Smooth muscle cell of the coronary artery (primary cell): Measurements from ENCODE around the gene ERP29. TPM values are rescaled to one million over a fixed set of nuclear protein-coding genes. Genes with fewer than 3 reads are reported as not detected.

ENCODE experiments used
- total RNA-seq: library from RNA; depleted of rRNA; stranded (reverse); fragments of >200 nt; gene quantifications from 2 replicates; pipeline ENCODE4 v1.2.3, GENCODE V29; 2014; ENCODE audit warnings: low replicate concordance

ERP29 gene
- total RNA-seq: 80.3 and 155 TPM in 2 replicates

GRCh38 chr12:112012775-112013600 is at the start of gene ERP29, which contains the start of gene TMEM116:
Gene ERP29, plus strand, starts transcription at chr12:112013426. Its CDS starts 40 bp downstream, at chr12:112013466.
Gene TMEM116, minus strand, starts transcription at chr12:112013165. Its CDS starts 7,895 bp downstream, at chr12:112005270.

Other genes with a start within 250 kb of the ERP29 start
- gene ALDH2, start 246.5 kb upstream of the ERP29 start, total RNA-seq: 52.9 and 55.0 TPM in 2 replicates
- gene MAPKAPK5, start 171.2 kb upstream of the ERP29 start, total RNA-seq: 18.3 and 26.5 TPM in 2 replicates
- gene TMEM116, start 261 bp upstream of the ERP29 start, total RNA-seq: 3.5 and 10.4 TPM in 2 replicates
- gene NAA25, start 95.4 kb downstream of the ERP29 start, total RNA-seq: 6.1 and 14.5 TPM in 2 replicates
- 33.0 and 39.3 TPM in 2 replicates for gene TRAFD1, start 112.1 kb downstream of the ERP29 start, total RNA-seq